H1 (cell line): Measurements from ENCODE around the gene TAF12.

Source experiments
- CEBPB ChIP-seq: IDR thresholded peaks from 2 replicates; pipeline ENCODE4 v1.6.1; 2012; ENCODE audit warnings: low read depth, low read length
- SP1 ChIP-seq: IDR thresholded peaks from 2 replicates; pipeline ENCODE4 v1.6.1; 2011; ENCODE audit warnings: low read depth, low read length
- TF ChIP-seq, protein P1 (sequence below), 3 experiments: IDR thresholded peaks; 1 replicate in 2 of 3; 2 replicates in 1 of 3; pipeline versions ENCODE4 v1.5.1 to v1.6.1; 2011; ENCODE audit warnings: low read length in 3 of 3, mild to moderate bottlenecking in 3 of 3, inconsistent platforms in 2 of 3, low read depth in 1 of 3, moderate library complexity in 1 of 3; ENCODE audit not compliant: insufficient read depth in 1 of 3; ENCODE audit errors: control extremely low read depth in 1 of 3

GRCh38 chr1:28591708-28592320 lies 51.1 kb downstream of the TAF12 start, which contains the start of gene RAB42:
- TF ChIP-seq CEBPB (no peak), SP1 (no peak)
- TF ChIP-seq, protein P1, sequence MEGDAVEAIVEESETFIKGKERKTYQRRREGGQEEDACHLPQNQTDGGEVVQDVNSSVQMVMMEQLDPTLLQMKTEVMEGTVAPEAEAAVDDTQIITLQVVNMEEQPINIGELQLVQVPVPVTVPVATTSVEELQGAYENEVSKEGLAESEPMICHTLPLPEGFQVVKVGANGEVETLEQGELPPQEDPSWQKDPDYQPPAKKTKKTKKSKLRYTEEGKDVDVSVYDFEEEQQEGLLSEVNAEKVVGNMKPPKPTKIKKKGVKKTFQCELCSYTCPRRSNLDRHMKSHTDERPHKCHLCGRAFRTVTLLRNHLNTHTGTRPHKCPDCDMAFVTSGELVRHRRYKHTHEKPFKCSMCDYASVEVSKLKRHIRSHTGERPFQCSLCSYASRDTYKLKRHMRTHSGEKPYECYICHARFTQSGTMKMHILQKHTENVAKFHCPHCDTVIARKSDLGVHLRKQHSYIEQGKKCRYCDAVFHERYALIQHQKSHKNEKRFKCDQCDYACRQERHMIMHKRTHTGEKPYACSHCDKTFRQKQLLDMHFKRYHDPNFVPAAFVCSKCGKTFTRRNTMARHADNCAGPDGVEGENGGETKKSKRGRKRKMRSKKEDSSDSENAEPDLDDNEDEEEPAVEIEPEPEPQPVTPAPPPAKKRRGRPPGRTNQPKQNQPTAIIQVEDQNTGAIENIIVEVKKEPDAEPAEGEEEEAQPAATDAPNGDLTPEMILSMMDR (IDR thresholded peaks at IDR 0.05; ENCODE audit: control extremely low read depth in 1 of 3, insufficient read depth in 1 of 3, low read depth in 1 of 3, low read length in 3 of 3) = no peak
